Measurements from ENCODE around the gene HEMK1.
A peak's percentile ranks its signal among the peaks of the same experiment; 100 is the strongest.

The HEMK1 gene

DNA sequence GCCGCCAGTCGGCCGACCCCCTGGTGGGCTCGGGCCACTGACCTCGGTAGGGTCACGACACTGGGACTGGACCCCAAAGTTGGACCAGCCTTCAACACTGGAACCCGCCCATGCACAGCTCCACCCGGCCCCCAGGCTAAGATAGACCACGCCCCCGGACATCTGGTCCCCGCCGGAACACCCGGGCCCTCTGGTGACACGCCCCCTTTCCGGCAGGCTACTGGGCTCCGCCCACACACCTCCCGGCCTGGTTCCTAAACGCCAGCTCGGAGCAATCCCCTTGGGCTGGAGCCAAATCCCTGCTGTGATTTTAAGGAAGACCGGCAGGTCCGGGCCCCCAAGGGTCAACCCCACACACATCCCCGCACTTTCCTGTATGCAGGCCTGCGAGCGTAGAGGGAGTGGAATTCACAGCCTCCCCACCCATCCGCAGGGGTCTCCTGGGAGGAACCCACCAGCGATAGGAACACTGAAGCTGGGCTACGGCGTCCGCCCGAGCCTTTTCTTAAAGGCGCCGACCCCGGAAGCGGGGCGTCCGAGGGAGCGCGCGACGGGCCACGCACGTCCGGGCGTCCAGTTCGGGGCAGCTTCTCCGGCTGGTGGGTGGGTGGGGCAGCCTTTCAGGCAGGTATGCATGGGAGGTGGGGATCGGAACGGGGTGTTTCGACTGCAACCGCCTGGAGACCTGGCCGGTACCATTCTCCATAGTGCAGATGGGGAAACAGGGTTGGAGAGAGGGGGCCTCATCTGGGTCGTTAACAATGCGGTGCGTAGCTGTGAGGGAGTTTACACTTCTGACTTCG is at the start of gene HEMK1:
Gene HEMK1 (plus strand): TSS at position 576 of the 803 bp plus-strand sequence. CDS start 1,583 bp downstream, outside the sequence.
- ATAC-seq (peak; percentile 28), DNase-seq (peak; percentile 98)
- Mint-ChIP-seq H3K27ac (peak within 1 kb of the TSS; percentile 95), H3K9me3 (no peaks in the 10 kb centered on the region), H3K4me3 (peak within 1 kb of the TSS; percentile 98), H3K4me1 (peaks cover 57% of the 10 kb centered on the region), H3K36me3 (ENCODE audit: low read depth) (peaks cover 31% of the 10 kb centered on the region), H3K27me3 (peaks cover 3% of the 10 kb centered on the region)

- peaks cover 4% of the 10 kb centered on the region for H3K27me3 Mint-ChIP-seq
- no peaks in the 10 kb centered on the region for H3K9me3 Mint-ChIP-seq
- H3K4me1 Mint-ChIP-seq, result peaks cover 6% of the 10 kb centered on the region
- no peak overlapping the region for H3K27ac Mint-ChIP-seq
- no peak for DNase-seq
- H3K36me3 Mint-ChIP-seq (ENCODE audit: low read depth), result no peaks in the 10 kb centered on the region
- no peak overlapping the region for H3K4me3 Mint-ChIP-seq
- ATAC-seq, result no peak
Observed at GRCh38 chr3:50520849-50521248, 48.5 kb upstream of the HEMK1 start.

DNA sequence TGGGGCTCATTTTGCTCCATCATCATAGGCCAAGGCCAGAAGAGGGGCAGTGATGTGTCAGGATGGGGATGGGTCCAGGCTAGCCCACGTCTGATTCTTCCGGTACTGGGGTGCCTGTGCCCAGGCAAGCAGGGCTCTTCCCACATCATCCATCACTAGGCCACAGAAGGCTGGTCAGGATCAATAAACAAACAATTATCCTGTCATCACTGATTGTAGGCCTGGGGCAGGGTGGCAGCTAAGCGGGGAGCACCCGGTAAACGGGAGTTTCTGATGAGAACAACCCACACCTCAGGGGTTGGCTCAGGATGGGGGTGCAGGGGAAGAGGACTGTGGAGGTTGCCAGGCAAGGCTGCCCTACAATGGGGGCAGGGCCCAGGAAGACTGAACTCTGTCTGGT is 47.8 kb upstream of the HEMK1 start:
- H3K9me3 Mint-ChIP-seq, result no peaks in the 10 kb centered on the region
- H3K27me3 Mint-ChIP-seq, result peaks cover 4% of the 10 kb centered on the region
- peaks cover 4% of the 10 kb centered on the region for H3K4me1 Mint-ChIP-seq
- no peak overlapping the region for H3K27ac Mint-ChIP-seq
- ATAC-seq, result no peak
- no peak for DNase-seq
- H3K4me3 Mint-ChIP-seq, result no peak overlapping the region
- H3K36me3 Mint-ChIP-seq (ENCODE audit: low read depth), result no peaks in the 10 kb centered on the region

DNA sequence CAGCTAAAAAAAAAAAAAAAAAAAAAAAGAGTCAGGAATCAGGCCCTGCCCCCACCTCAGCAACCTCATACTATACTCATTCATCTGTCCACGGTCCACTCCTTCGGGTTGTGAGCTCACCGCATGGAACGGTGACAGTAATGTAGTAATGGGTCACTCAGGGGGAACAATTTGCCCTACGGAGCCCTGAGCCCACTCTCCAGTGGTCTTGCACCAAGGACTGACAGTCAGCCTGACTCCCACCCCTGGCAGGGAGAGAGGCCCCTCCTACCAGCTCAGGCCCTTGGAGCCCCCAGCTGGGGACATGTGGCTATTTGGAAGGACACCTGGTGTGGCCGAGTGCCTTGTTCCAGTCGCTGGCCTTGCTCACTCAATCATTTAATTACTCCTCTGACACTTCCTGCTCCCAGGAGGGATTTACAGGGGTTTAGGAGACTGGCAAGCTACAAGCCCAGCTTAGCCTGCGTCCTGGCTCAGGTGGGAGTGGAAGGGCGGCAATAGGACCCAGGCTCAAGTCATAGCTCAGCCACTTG is 46.0 kb upstream of the HEMK1 start:
- DNase-seq (no peak), ATAC-seq (no peak)
- Mint-ChIP-seq H3K9me3 (no peaks in the 10 kb centered on the region), H3K4me3 (no peak overlapping the region), H3K27me3 (peaks cover 4% of the 10 kb centered on the region), H3K36me3 (ENCODE audit: low read depth) (no peaks in the 10 kb centered on the region), H3K27ac (no peak overlapping the region), H3K4me1 (peaks cover 4% of the 10 kb centered on the region)

DNA sequence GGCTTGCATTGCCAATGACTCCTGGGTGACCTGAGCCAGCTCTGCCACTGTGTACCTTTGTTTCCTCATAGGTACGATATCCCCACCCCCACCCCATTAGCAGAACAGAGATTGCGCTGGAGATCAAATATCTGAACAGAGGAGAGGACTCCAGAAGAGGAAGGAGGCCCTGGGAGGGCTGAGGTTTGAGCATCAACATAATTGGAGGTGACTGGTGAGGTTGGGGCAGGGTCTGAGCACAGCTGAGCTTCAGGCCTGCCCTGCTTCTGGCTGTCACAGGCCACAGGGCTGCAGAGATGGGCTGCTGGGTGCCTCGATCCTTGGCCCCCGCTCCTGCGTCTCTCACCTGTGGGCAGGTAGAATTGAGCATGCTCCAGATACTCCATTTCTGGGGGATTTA is 44.6 kb upstream of the HEMK1 start:
- no peaks in the 10 kb centered on the region for H3K36me3 Mint-ChIP-seq (ENCODE audit: low read depth)
- H3K27ac Mint-ChIP-seq, result no peak overlapping the region
- H3K4me1 Mint-ChIP-seq, result peaks cover 4% of the 10 kb centered on the region
- no peak for DNase-seq
- ATAC-seq, result no peak
- peaks cover 10% of the 10 kb centered on the region for H3K27me3 Mint-ChIP-seq
- no peaks in the 10 kb centered on the region for H3K9me3 Mint-ChIP-seq
- H3K4me3 Mint-ChIP-seq, result no peak overlapping the region

DNA sequence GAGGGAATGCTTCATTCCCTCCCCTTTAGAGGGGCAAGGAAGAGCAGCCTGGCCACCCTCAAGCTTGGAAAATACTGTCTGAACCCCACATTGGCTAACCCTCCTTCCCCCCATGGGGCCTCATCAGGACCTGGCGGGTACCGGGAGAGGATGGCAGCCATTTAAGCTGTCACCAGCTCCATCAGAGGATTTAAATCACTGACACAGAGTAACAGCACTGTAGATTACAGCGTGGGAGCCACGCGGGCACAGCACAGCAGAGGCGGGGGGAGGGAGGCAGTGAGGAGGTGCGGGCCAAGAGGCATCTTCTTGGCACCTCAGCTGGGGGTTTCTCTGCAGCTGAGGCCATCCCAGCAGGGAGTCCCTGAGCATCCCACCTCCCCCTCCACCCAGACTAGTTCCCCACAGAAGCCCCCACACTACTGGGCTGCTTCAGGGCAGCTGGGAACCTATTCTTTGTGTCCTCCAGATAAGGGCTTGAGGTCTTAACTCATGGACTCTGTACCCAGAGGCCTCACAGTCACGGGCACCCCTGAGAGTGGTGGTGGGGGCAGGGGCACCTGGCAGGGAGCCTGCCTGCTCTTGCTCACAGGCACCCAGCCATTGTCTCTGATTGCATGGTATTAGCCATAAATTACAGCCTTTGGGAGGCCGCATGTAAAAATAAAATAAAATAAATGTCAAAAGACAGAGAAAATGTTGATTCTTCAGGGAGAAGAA is 44.0 kb upstream of the HEMK1 start:
- H3K36me3 Mint-ChIP-seq (ENCODE audit: low read depth), result no peaks in the 10 kb centered on the region
- no peak overlapping the region for H3K27ac Mint-ChIP-seq
- no peak overlapping the region for H3K4me3 Mint-ChIP-seq
- no peaks in the 10 kb centered on the region for H3K9me3 Mint-ChIP-seq
- peaks cover 4% of the 10 kb centered on the region for H3K4me1 Mint-ChIP-seq
- ATAC-seq (no peak), DNase-seq (no peak)
- peaks cover 13% of the 10 kb centered on the region for H3K27me3 Mint-ChIP-seq

DNA sequence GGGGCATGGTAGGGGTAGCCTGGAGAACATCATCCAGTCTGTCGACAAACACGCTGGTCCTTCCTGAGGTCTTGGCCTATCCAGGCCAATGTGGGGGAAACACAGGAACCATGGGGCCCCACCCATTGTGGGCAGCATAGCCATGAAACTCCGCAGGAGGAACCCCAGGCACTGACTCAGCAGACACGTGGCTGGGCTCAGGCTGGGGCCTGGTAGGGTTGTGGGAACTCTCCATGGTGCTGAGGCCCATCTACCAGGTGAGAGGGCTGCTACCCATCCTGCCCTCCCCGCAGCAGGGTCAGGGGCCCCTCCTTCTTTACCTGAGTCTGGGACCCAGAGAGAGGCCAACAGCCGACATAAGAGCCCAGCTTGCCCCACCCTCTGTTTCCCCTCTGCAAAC is 43.3 kb upstream of the HEMK1 start:
- Mint-ChIP-seq H3K4me3 (no peak overlapping the region), H3K9me3 (no peaks in the 10 kb centered on the region), H3K36me3 (ENCODE audit: low read depth) (no peaks in the 10 kb centered on the region), H3K4me1 (peaks cover 4% of the 10 kb centered on the region), H3K27me3 (peaks cover 13% of the 10 kb centered on the region), H3K27ac (no peak overlapping the region)
- peak; percentile 79 for DNase-seq
- ATAC-seq, result peak; percentile 90

DNA sequence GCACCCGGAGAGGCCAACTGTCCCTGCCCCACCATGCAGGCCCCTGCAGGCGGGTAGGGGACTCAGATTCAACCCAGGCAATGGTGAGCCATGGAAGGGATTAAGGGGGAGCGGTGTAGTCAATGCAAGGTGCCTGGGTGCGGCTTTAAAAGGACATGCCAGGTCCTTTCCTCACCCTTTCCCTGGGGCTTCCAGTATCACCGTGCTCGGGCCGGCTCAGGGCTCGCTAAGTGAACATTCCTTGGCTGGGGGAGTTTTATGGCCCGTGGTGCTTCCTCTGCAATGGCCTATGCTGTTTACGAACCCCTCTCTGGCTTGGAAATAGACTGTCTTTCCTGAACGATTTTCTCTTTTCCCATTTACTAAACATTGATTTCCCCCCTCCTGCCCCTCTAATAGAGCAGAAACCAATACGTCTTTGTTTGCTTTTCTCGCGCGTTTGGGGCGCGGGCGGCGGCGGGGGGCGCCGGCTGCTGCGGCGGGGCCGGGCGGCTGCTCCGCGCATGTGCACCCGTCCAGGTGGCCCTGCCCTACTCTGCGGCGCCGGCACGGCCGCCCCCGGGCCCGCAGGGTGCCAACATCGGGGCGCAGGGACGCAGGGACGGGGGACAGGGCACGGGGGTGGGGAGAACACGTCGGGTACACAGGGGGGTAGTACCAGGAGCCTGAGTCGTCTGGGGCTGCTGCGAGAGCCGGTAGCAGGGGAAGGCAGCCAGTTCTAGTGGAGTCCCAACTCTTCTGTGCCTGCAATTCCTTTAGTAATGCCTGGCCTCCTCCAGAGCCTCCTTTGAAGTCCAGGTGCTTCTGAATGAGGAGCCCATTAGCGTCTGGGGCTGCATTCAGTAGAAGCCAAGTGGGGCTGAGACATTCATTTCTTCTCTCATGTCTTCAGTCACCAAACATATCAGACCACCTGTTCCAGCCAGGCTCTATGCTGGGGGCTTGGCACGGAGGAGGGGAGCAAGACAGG is 39.0 kb upstream of the HEMK1 start:
- H3K36me3 Mint-ChIP-seq (ENCODE audit: low read depth), result no peaks in the 10 kb centered on the region
- no peak for DNase-seq
- H3K27me3 Mint-ChIP-seq, result peaks cover 17% of the 10 kb centered on the region
- no peak overlapping the region for H3K27ac Mint-ChIP-seq
- no peak overlapping the region for H3K4me3 Mint-ChIP-seq
- no peaks in the 10 kb centered on the region for H3K9me3 Mint-ChIP-seq
- peaks cover 4% of the 10 kb centered on the region for H3K4me1 Mint-ChIP-seq
- ATAC-seq, result no peak

DNA sequence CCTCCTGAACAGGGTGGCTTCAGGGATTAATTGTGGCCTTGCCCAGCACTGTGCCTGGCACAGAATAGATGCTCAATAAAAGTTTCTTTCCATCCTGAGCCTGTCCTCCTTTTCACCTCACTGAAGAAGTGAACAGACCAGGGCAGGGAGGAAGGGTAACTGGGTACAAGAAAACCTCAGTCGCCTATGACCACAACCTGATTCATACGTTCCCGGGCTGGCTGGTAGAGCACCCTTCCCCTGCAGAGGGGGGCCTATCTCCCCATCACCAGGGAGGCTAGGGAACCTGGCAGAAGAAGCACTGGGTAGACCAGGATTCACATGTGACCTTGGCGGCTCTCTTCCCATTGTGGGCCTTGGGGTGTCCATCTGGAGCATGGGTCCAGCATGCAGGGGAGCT is 38.1 kb upstream of the HEMK1 start:
- DNase-seq, result no peak
- peak; percentile 76 for ATAC-seq
- H3K27ac Mint-ChIP-seq, result no peak overlapping the region
- no peaks in the 10 kb centered on the region for H3K9me3 Mint-ChIP-seq
- H3K36me3 Mint-ChIP-seq (ENCODE audit: low read depth), result no peaks in the 10 kb centered on the region
- no peaks in the 10 kb centered on the region for H3K4me1 Mint-ChIP-seq
- H3K27me3 Mint-ChIP-seq, result peaks cover 17% of the 10 kb centered on the region
- H3K4me3 Mint-ChIP-seq, result no peak overlapping the region

DNA sequence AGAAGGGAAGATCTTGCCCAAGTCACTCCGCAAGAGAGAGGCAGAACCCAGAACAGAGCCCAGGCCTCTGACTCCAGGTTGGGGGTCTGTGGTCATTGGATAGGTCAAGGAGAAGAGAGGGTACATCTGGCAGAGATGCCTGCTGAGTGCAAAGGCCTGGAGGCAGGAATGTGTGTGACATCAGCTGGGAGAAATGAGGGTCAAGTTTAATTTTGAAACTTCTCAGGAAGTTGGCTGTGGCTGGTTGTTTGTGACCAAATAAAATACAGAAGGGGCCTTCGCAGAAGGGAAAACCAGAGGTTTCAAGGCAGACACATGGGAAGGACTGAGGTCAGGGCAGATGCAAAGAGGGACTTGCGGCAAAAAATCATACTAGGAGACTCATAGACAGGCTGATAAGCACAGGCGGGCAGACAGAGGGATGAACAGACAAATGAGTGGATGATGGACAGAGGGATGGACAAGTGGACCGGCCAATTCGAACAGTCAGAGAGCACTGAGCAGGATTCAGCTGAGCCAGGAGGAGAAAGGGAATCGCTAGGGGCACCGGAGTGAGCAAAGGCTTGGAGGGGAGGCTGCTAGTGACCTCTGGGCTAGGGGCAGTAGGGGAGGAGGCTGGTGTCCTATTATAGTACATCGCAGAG is 37.1 kb upstream of the HEMK1 start:
- peaks cover 20% of the 10 kb centered on the region for H3K27me3 Mint-ChIP-seq
- H3K4me3 Mint-ChIP-seq, result no peak overlapping the region
- H3K27ac Mint-ChIP-seq, result no peak overlapping the region
- ATAC-seq (no peak), DNase-seq (no peak)
- H3K4me1 Mint-ChIP-seq, result no peaks in the 10 kb centered on the region
- H3K36me3 Mint-ChIP-seq (ENCODE audit: low read depth), result no peaks in the 10 kb centered on the region
- H3K9me3 Mint-ChIP-seq, result no peaks in the 10 kb centered on the region

- H3K4me1 Mint-ChIP-seq, result no peaks in the 10 kb centered on the region
- no peak for DNase-seq
- H3K9me3 Mint-ChIP-seq, result no peaks in the 10 kb centered on the region
- no peak for ATAC-seq
- no peaks in the 10 kb centered on the region for H3K36me3 Mint-ChIP-seq (ENCODE audit: low read depth)
- H3K27me3 Mint-ChIP-seq, result peaks cover 20% of the 10 kb centered on the region
- H3K27ac Mint-ChIP-seq, result no peak overlapping the region
- no peak overlapping the region for H3K4me3 Mint-ChIP-seq
Observed at GRCh38 chr3:50533316-50533715, 36.0 kb upstream of the HEMK1 start.

DNA sequence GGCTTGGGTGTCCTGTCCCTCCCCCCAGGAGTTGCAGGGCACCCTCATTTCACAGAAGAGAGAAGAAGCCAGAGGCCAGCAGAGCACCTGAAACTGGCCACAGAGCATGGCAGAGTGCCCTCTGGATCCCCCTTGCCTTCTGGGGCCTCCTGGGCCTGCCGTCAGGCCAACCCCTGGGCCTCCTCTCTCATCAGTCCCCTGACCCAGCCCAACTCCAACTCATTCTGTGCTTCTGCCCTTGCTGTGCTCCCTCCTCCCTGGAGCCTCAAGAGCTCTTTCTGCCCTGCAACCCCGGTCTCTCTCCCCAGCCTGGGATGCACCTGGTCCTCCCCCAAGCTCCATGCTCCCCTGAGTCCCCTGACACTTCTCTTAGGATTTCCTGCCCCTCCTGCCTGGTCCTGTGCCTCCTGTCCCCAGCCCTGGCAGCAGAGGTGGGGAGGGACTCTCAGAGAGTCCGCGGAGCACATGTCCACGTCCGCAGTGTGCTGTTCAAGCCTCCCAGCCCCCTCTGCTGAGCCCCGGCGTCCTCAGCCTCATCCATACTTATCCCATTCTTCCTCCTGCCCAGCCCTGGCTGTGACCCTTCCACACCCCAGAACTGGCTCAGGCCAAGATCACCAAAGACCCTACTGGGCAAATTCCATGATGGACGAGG is 35.4 kb upstream of the HEMK1 start:
- H3K27ac Mint-ChIP-seq, result no peak overlapping the region
- peaks cover 22% of the 10 kb centered on the region for H3K27me3 Mint-ChIP-seq
- no peaks in the 10 kb centered on the region for H3K9me3 Mint-ChIP-seq
- H3K4me1 Mint-ChIP-seq, result no peaks in the 10 kb centered on the region
- DNase-seq (no peak), ATAC-seq (no peak)
- no peak overlapping the region for H3K4me3 Mint-ChIP-seq
- H3K36me3 Mint-ChIP-seq (ENCODE audit: low read depth), result no peaks in the 10 kb centered on the region

GRCh38 chr3:50534681-50535330 is 34.5 kb upstream of the HEMK1 start:
- Mint-ChIP-seq H3K9me3 (no peaks in the 10 kb centered on the region), H3K4me1 (no peaks in the 10 kb centered on the region), H3K4me3 (no peak overlapping the region), H3K36me3 (ENCODE audit: low read depth) (no peaks in the 10 kb centered on the region), H3K27ac (no peak overlapping the region), H3K27me3 (peaks cover 17% of the 10 kb centered on the region)
- ATAC-seq (no peak), DNase-seq (no peak)
